Mucosa of descending colon (tissue), 3 donors: ENCODE results near the gene ATG13. TPM values are rescaled to one million over a fixed set of nuclear protein-coding genes. Genes with fewer than 3 reads are reported as not detected.

Experiments
- ATAC-seq: fragments of 200-7000 bp; cut with Tn5 transposase; one replicate; pipeline ENCODE4 v1.9.1; 2020; ENCODE audit warnings: mild to moderate bottlenecking, moderate library complexity
- DNase-seq, 3 donors: peaks; one replicate each; pipeline ENCODE4 v3.0.0-alpha.2; 2020
- H3K36me3 ChIP-seq: fragments of 200-600 bp; one replicate; pipeline ENCODE4 v1.8.0; 2021; ENCODE audit warnings: low read depth, mild to moderate bottlenecking
- H3K4me1 ChIP-seq: fragments of 200-600 bp; one replicate; pipeline ENCODE4 v1.8.0; 2021; ENCODE audit warnings: low read depth, mild to moderate bottlenecking
- H3K4me3 ChIP-seq: fragments of 200-600 bp; one replicate; pipeline ENCODE4 v1.8.0; 2021; ENCODE audit warnings: mild to moderate bottlenecking
- H3K9me3 ChIP-seq: fragments of 200-600 bp; one replicate; pipeline ENCODE4 v1.8.0; 2021; ENCODE audit warnings: mild to moderate bottlenecking
- intact Hi-C, 2 donors: fragments of 100-400 bp; cut with DNase I in 1 of 2; cut with micrococcal nuclease in 1 of 2; formaldehyde crosslinking; loops; one replicate each; pipeline versions ENCODE4 v1.11.0 to v1.11.1; 2022; cut with DNase I, micrococcal nuclease
- total RNA-seq, 3 donors: library from RNA; stranded (reverse); fragmentation: NEBNext Ultra II Directional in 2 of 3; extraction: Animal tissue kit (Norgen Biotek cat#: 25700) in 2 of 3; gene quantifications; one replicate each; pipeline versions ENCODE4 v1.2.1 to v1.2.4, GENCODE V29; 2021 to 2023
- TF ChIP-seq, protein P1 (sequence below): fragments of 200-600 bp; IDR thresholded peaks from one replicate; pipeline ENCODE4 v1.8.0; 2022; ENCODE audit warnings: antibody characterized with exemption, mild to moderate bottlenecking
- donor health status: DM: no; HTN: no; CAD: no; lungs with moderate emphysema.
- donor health status: DM: no; HTN: no; CAD: no.
- donor health status: DM: no; HTN: yes; CAD: no.

Gene ATG13
- total RNA-seq, 3 donors from 2014 or later = 61.6 to 81.4 (median 62.3) TPM

DNA sequence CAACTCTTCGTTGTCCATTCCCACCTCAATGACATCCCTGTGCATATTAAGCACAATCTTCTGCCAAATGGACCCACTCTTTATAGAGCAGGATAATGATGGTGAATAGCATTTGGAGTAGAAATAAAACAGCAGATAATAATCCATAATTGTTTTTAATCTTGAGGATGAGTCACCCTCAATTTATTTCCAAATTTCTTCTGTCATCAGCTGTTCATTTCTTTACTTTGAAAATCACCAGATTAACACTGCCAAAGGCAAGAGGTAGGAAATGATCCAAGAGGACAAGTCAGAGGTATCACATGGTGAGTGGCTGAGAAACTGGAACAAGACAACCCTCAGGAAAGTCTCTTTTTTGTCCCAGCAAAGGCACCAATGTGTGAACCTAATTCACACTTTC is 16.2 kb upstream of the ATG13 start:
- Histone ChIP-seq H3K36me3 (no peaks in the 10 kb centered on the region), H3K4me1 (no peaks in the 10 kb centered on the region), H3K4me3 (no peak overlapping the region), H3K9me3 (no peaks in the 10 kb centered on the region)
- DNase-seq (no peak), ATAC-seq (no peak)
- TF ChIP-seq, protein P1, sequence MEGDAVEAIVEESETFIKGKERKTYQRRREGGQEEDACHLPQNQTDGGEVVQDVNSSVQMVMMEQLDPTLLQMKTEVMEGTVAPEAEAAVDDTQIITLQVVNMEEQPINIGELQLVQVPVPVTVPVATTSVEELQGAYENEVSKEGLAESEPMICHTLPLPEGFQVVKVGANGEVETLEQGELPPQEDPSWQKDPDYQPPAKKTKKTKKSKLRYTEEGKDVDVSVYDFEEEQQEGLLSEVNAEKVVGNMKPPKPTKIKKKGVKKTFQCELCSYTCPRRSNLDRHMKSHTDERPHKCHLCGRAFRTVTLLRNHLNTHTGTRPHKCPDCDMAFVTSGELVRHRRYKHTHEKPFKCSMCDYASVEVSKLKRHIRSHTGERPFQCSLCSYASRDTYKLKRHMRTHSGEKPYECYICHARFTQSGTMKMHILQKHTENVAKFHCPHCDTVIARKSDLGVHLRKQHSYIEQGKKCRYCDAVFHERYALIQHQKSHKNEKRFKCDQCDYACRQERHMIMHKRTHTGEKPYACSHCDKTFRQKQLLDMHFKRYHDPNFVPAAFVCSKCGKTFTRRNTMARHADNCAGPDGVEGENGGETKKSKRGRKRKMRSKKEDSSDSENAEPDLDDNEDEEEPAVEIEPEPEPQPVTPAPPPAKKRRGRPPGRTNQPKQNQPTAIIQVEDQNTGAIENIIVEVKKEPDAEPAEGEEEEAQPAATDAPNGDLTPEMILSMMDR = no peak
- intact Hi-C loops = no loop called here

DNA sequence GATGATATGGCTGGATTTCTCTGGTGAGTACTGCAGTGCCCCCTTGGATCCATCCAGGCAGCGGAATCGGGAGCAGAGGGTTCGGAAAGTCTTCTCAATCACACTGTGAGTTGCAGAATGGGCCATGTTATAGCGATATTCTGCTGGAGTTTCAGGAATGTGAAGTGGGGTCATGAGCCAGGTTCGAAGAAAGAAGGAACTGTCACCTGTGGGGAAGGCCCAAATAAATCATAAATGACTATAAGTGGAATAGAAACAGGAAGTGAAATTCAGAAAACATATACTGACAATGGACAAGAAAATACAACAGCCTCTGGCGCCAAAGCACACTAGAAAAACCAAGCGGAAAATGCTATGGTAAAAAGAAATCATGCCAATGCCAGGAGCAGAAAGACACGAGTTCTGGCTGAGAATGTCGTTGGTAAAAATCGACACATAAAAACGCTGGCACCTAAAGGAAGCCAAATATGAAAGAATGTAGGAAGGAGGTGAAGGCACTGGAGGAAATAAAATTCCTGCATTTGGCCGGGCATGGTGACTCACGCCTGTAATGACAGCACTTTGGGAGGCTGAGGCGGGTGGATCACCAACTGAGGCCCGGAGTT is 13.5 kb upstream of the ATG13 start:
- Histone ChIP-seq H3K36me3 (no peaks in the 10 kb centered on the region), H3K4me1 (no peaks in the 10 kb centered on the region), H3K4me3 (no peak overlapping the region), H3K9me3 (no peaks in the 10 kb centered on the region)
- ATAC-seq (no peak), DNase-seq (no peak)
- TF ChIP-seq, protein P1 = no peak
- intact Hi-C loops = no loop called here

DNA sequence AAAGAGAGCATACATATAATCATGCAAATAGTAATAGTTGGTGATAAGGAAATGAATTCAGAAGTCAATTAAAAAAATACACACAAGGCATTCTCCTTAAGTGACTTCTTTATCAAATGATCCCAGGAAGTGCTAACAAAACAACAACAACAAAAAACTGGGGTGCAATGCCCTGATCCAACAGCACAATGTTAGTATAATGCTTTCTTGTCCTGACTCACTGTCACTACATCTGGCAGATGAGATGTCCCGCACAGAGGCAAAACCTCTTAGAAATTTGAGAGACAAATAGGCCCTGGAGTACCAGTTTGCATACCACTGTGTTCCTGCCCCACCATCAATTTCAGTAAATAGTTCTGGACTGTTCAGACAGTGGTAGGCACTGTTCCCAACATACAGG is 12.6 kb upstream of the ATG13 start:
- Histone ChIP-seq H3K9me3 (no peaks in the 10 kb centered on the region), H3K4me1 (no peaks in the 10 kb centered on the region), H3K4me3 (no peak overlapping the region), H3K36me3 (no peaks in the 10 kb centered on the region)
- TF ChIP-seq, protein P1 = no peak
- ATAC-seq (no peak), DNase-seq (no peak)
- intact Hi-C loops = no loop called here

DNA sequence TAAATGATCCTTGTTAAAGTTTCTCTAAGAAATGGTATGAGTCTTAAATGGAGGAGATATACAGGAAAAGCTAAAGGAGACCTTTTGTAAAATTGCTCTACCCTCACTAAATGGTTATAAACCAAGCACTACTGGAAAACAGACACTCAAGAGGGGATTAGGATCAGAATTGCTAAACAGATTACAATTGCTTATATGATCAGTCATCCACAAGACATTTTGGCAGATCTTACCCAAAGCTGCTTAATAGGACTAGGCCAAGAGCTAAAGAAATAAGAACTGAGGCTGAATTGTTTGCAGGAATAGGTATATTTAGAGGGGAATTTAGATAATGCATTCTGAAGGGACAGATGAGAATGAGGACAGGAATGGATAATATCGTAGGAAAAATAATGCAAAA is 9.8 kb upstream of the ATG13 start:
- ATAC-seq (no peak), DNase-seq (no peak)
- TF ChIP-seq, protein P1 = no peak
- no peaks in the 10 kb centered on the region for H3K4me1 ChIP-seq
- no peaks in the 10 kb centered on the region for H3K9me3 ChIP-seq
- intact Hi-C loops = no loop called here
- no peak overlapping the region for H3K4me3 ChIP-seq
- H3K36me3 ChIP-seq = no peaks in the 10 kb centered on the region

DNA sequence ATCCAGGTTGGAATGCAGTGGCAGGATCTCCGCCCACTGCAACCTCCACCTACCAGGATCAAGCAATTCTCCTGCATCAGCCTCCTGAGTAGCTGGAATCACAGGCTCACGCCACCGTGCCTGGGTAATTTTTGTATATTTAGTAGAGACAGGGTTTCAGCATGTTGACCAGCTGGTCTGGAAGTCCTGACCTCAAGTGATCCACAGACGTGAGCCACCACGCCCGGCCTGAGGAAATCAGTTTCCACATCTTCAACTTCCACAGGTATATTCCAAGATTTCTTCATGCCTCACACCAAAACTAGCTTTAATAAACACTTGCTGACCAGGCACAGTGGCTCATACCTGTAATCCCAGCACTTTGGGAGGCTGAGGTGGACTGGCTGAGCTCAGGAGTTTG is 8.0 kb upstream of the ATG13 start:
- Histone ChIP-seq H3K4me1 (no peaks in the 10 kb centered on the region), H3K4me3 (no peak overlapping the region), H3K9me3 (no peaks in the 10 kb centered on the region), H3K36me3 (no peaks in the 10 kb centered on the region)
- intact Hi-C loops = no loop called here
- DNase-seq (no peak), ATAC-seq (no peak)
- TF ChIP-seq, protein P1 = no peak
